Nephron progenitor cell (in vitro differentiated cells): Measurements from ENCODE around the gene TMPRSS6.

ENCODE experiments used
- DNase-seq: peaks from one replicate; pipeline ENCODE4 v3.0.0; 2021
- H3K27ac Mint-ChIP-seq: 2 replicates; pipeline ENCODE4 v1.8.0; 2021; ENCODE audit warnings: mild to moderate bottlenecking, moderate library complexity, mixed read lengths
- H3K27me3 Mint-ChIP-seq: 2 replicates; pipeline ENCODE4 v1.8.0; 2021; ENCODE audit warnings: mild to moderate bottlenecking, low read depth, mixed read lengths; ENCODE audit not compliant: poor library complexity
- H3K36me3 Mint-ChIP-seq: 2 replicates; pipeline ENCODE4 v1.8.0; 2021; ENCODE audit warnings: low read depth, mixed read lengths
- H3K4me1 Mint-ChIP-seq: 2 replicates; pipeline ENCODE4 v1.8.0; 2021; ENCODE audit warnings: mixed read lengths
- H3K4me3 Mint-ChIP-seq: 2 replicates; pipeline ENCODE4 v1.8.0; 2021; ENCODE audit warnings: mild to moderate bottlenecking, moderate library complexity, mixed read lengths
- H3K9me3 Mint-ChIP-seq: 2 replicates; pipeline ENCODE4 v1.8.0; 2021; ENCODE audit warnings: mild to moderate bottlenecking, moderate library complexity, mixed read lengths
- TF ChIP-seq, protein P1 (sequence below): fragments of 200-600 bp; sonication (generic); IDR thresholded peaks from 2 replicates; pipeline ENCODE4 v1.5.0; 2021; ENCODE audit warnings: antibody characterized with exemption

Gene TMPRSS6

GRCh38 chr22:37025500-37026070 lies 83.9 kb downstream of the TMPRSS6 start:
- DNase-seq: no peak
- TF ChIP-seq, protein P1, sequence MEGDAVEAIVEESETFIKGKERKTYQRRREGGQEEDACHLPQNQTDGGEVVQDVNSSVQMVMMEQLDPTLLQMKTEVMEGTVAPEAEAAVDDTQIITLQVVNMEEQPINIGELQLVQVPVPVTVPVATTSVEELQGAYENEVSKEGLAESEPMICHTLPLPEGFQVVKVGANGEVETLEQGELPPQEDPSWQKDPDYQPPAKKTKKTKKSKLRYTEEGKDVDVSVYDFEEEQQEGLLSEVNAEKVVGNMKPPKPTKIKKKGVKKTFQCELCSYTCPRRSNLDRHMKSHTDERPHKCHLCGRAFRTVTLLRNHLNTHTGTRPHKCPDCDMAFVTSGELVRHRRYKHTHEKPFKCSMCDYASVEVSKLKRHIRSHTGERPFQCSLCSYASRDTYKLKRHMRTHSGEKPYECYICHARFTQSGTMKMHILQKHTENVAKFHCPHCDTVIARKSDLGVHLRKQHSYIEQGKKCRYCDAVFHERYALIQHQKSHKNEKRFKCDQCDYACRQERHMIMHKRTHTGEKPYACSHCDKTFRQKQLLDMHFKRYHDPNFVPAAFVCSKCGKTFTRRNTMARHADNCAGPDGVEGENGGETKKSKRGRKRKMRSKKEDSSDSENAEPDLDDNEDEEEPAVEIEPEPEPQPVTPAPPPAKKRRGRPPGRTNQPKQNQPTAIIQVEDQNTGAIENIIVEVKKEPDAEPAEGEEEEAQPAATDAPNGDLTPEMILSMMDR: no peak
- peaks cover under 1% of the 10 kb centered on the region for H3K27me3 Mint-ChIP-seq
- H3K4me1 Mint-ChIP-seq: peaks cover 38% of the 10 kb centered on the region
- H3K9me3 Mint-ChIP-seq: no peaks in the 10 kb centered on the region
- peaks cover 38% of the 10 kb centered on the region for H3K36me3 Mint-ChIP-seq
- H3K4me3 Mint-ChIP-seq: no peak overlapping the region
- peak overlapping the region; percentile 95 for H3K27ac Mint-ChIP-seq

- DNase-seq: no peak
- no peak overlapping the region for H3K4me3 Mint-ChIP-seq
- H3K9me3 Mint-ChIP-seq: no peaks in the 10 kb centered on the region
- TF ChIP-seq, protein P1: no peak
- peak overlapping the region; percentile 95 for H3K27ac Mint-ChIP-seq
- peaks cover 46% of the 10 kb centered on the region for H3K4me1 Mint-ChIP-seq
- H3K36me3 Mint-ChIP-seq: peaks cover 38% of the 10 kb centered on the region
- H3K27me3 Mint-ChIP-seq: no peaks in the 10 kb centered on the region
Measured at GRCh38 chr22:37024339-37025157, 85.0 kb downstream of the TMPRSS6 start.

DNA sequence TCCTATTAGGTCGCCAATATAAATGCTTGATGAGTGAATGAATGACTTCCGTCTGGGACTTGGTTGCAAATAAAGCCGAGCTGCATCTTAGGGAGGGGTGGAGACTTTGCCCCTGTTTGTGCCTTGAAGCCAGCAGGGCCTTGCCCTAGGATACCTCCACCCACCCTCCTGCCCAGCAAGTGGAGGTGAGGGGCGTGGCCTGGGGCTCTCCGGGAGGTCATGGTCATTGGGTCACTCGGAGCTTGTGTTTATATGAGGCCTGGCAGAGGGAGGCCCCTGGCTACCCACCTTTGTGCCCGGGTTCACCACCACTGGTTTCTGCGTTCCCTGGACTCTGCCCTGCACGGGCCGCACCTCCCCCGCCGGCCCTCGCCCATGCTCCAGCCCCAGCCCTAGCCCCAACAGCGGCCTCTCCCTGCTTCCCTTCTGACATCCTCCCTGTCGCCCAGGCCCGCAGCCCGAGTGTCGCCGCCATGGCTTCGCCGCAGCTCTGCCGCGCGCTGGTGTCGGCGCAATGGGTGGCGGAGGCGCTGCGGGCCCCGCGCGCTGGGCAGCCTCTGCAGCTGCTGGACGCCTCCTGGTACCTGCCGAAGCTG lies 85.7 kb downstream of the TMPRSS6 start:
- no peak overlapping the region for H3K4me3 Mint-ChIP-seq
- H3K27me3 Mint-ChIP-seq: no peaks in the 10 kb centered on the region
- H3K9me3 Mint-ChIP-seq: no peaks in the 10 kb centered on the region
- peak overlapping the region; percentile 59 for H3K27ac Mint-ChIP-seq
- DNase-seq: no peak
- peaks cover 46% of the 10 kb centered on the region for H3K4me1 Mint-ChIP-seq
- TF ChIP-seq, protein P1: no peak
- H3K36me3 Mint-ChIP-seq: peaks cover 38% of the 10 kb centered on the region

GRCh38 chr22:37022483-37023337 lies 86.8 kb downstream of the TMPRSS6 start:
- Mint-ChIP-seq H3K36me3 (peaks cover 35% of the 10 kb centered on the region), H3K4me1 (peaks cover 55% of the 10 kb centered on the region), H3K4me3 (no peak overlapping the region), H3K9me3 (no peaks in the 10 kb centered on the region), H3K27me3 (no peaks in the 10 kb centered on the region), H3K27ac (no peak overlapping the region)
- TF ChIP-seq, protein P1: no peak
- no peak for DNase-seq

DNA sequence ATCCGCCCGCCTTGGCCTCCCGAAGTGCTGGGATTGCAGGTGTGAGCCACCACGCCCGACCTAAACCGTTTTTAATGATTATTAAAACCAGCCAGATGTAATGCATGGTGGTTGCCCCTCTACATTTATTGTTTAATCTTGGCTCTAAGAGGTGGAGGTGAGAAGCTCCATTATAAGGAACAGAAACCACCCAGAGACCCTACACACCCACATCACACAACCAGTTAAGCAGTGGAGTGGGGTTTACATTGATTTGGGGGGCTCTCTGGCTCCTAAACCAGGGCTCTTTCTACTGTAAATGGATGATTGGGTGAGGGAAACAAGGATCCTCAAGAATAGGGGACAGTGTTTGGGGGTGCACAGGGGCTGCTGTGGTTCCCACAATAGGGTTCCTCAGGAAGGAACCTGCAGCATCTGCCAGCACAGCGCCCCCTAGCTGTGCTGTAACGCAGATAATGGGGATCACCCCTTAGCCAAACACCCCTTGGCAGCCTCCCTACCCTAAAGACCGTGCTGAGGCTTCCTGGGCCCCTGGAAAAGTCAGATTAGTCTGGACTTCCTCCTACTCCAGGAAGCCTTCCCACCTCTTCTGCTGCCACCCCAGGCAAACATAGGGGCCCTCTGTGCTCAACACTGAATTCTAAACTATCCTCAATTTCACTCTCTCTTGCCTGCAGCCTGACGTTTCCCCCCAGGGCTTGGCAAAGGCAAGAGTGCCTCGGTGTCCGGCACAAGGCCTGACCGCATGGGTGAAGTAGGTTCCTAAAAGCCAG lies 87.6 kb downstream of the TMPRSS6 start:
- Mint-ChIP-seq H3K27ac (no peak overlapping the region), H3K4me1 (peaks cover 61% of the 10 kb centered on the region)
- peak; percentile 56 for DNase-seq

More for the DNA sequence above, 87.6 kb downstream of the TMPRSS6 start:
- Mint-ChIP-seq H3K27me3 (no peaks in the 10 kb centered on the region), H3K4me3 (peak overlapping the region; percentile 70), H3K9me3 (no peaks in the 10 kb centered on the region), H3K36me3 (peaks cover 28% of the 10 kb centered on the region)
- TF ChIP-seq, protein P1: peak; percentile 69
